SK-N-SH treated with all-trans-retinoic acid at 6 μM for 48 hours (cell line): ENCODE measurements around the gene AMTN.

Source experiments
- ATAC-seq: fragments of 200-7000 bp; cut with Tn5 transposase; 3 replicates; pipeline ENCODE4 v1.9.1; 2020; ENCODE audit warnings: mild to moderate bottlenecking, moderate library complexity
- ARNTL ChIP-seq: fragments of 450-650 bp; formaldehyde crosslinking; IDR thresholded peaks from 2 replicates; pipeline ENCODE4 v1.5.0; 2020; ENCODE audit warnings: low read depth, mild to moderate bottlenecking, moderate library complexity, borderline replicate concordance
- BACH2 ChIP-seq: fragments of 250-450 bp; sonication (Bioruptor Pico); IDR thresholded peaks from 2 replicates; pipeline ENCODE4 v1.9.0; 2021; ENCODE audit warnings: mild to moderate bottlenecking, borderline replicate concordance
- CREB5 ChIP-seq: fragments of 250-450 bp; sonication (Bioruptor Pico); IDR thresholded peaks from 2 replicates; pipeline ENCODE4 v1.5.1; 2020; ENCODE audit warnings: low read depth, mild to moderate bottlenecking, moderate library complexity
- CSDC2 ChIP-seq: fragments of 250-450 bp; sonication (Bioruptor Pico); IDR thresholded peaks from 2 replicates; pipeline ENCODE4 v1.5.0; 2020; ENCODE audit warnings: mild to moderate bottlenecking, moderate library complexity
- CSRNP3 ChIP-seq: fragments of 250-450 bp; sonication (Bioruptor Pico); IDR thresholded peaks from 2 replicates; pipeline ENCODE4 v1.5.1; 2021; ENCODE audit warnings: mild to moderate bottlenecking, moderate library complexity
- ESRRG ChIP-seq: fragments of 250-450 bp; sonication (Bioruptor Pico); IDR thresholded peaks from 2 replicates; pipeline ENCODE4 v1.6.1; 2021; ENCODE audit warnings: mild to moderate bottlenecking
- GLIS3 ChIP-seq: fragments of 250-450 bp; sonication (Bioruptor Pico); IDR thresholded peaks from 2 replicates; pipeline ENCODE4 v1.5.0; 2020; ENCODE audit warnings: mild to moderate bottlenecking, moderate library complexity
- ISL1 ChIP-seq: fragments of 250-450 bp; sonication (Bioruptor Pico); IDR thresholded peaks from 2 replicates; pipeline ENCODE4 v2.1.2; 2022; ENCODE audit warnings: mild to moderate bottlenecking, moderate library complexity
- OSR1 ChIP-seq: fragments of 250-450 bp; sonication (Bioruptor Pico); IDR thresholded peaks from 2 replicates; pipeline ENCODE4 v1.8.0; 2022; ENCODE audit warnings: moderate library complexity, mild to moderate bottlenecking, inconsistent platforms
- PATZ1 ChIP-seq: fragments of 250-450 bp; sonication (Bioruptor Pico); IDR thresholded peaks from 2 replicates; pipeline ENCODE4 v1.8.0; 2020; ENCODE audit warnings: mild to moderate bottlenecking, moderate library complexity, borderline replicate concordance
- POU6F1 ChIP-seq: fragments of 250-450 bp; sonication (Bioruptor Pico); IDR thresholded peaks from 2 replicates; pipeline ENCODE4 v1.8.0; 2021; ENCODE audit warnings: low read depth, mild to moderate bottlenecking, moderate library complexity, borderline replicate concordance
- RARB ChIP-seq: fragments of 250-450 bp; sonication (Bioruptor Pico); IDR thresholded peaks from 2 replicates; pipeline ENCODE4 v1.8.0; 2021; ENCODE audit warnings: mild to moderate bottlenecking, moderate library complexity
- SNAI2 ChIP-seq: fragments of 250-450 bp; sonication (Bioruptor Pico); IDR thresholded peaks from 2 replicates; pipeline ENCODE4 v1.5.0; 2020; ENCODE audit warnings: mild to moderate bottlenecking, moderate library complexity
- TCF4 ChIP-seq: fragments of 250-450 bp; sonication (Bioruptor Pico); IDR thresholded peaks from 2 replicates; pipeline ENCODE4 v1.8.0; 2021; ENCODE audit warnings: mild to moderate bottlenecking, moderate library complexity, borderline replicate concordance
- TOX ChIP-seq: fragments of 250-450 bp; sonication (Bioruptor Pico); IDR thresholded peaks from 2 replicates; pipeline ENCODE4 v1.8.0; 2021; ENCODE audit warnings: mild to moderate bottlenecking, moderate library complexity, borderline replicate concordance
- TSHZ2 ChIP-seq: fragments of 250-450 bp; sonication (Bioruptor Pico); IDR thresholded peaks from 2 replicates; pipeline ENCODE4 v1.5.0; 2020; ENCODE audit warnings: mild to moderate bottlenecking, moderate library complexity
- ZFP3 ChIP-seq: fragments of 250-450 bp; sonication (Bioruptor Pico); IDR thresholded peaks from 2 replicates; pipeline ENCODE4 v1.5.0; 2020; ENCODE audit warnings: mild to moderate bottlenecking, moderate library complexity
- ZFP30 ChIP-seq: fragments of 450-650 bp; formaldehyde crosslinking; IDR thresholded peaks from 2 replicates; pipeline ENCODE4 v1.5.0; 2022; ENCODE audit warnings: mild to moderate bottlenecking, moderate library complexity
- ZNF565 ChIP-seq: fragments of 450-650 bp; formaldehyde crosslinking; conservative IDR thresholded peaks from 2 replicates; pipeline ENCODE4 v1.5.0; 2020; ENCODE audit warnings: low read depth, mild to moderate bottlenecking, moderate library complexity
- ZNF70 ChIP-seq: fragments of 450-650 bp; formaldehyde crosslinking; IDR thresholded peaks from 2 replicates; pipeline ENCODE4 v1.5.0; 2020; ENCODE audit warnings: mild to moderate bottlenecking, moderate library complexity
- ZNF8 ChIP-seq: fragments of 450-650 bp; formaldehyde crosslinking; IDR thresholded peaks from 2 replicates; pipeline ENCODE4 v1.5.0; 2020; ENCODE audit warnings: mild to moderate bottlenecking, moderate library complexity

Gene AMTN

GRCh38 chr4:70559924-70560323 is 41.6 kb downstream of the AMTN start (continued):
- no peak for TF ChIP-seq BACH2 (CRISPR knock-in tag)
- no peak for TF ChIP-seq ARNTL (CRISPR knock-in tag)
- no peak for TF ChIP-seq OSR1 (CRISPR knock-in tag)
- no peak for TF ChIP-seq ESRRG (CRISPR knock-in tag)
- TF ChIP-seq TCF4 (CRISPR knock-in tag) = no peak
- TF ChIP-seq ISL1 = no peak
- TF ChIP-seq ZNF8 = no peak
- no peak for TF ChIP-seq GLIS3
- TF ChIP-seq PATZ1 (CRISPR knock-in tag) = no peak
- TF ChIP-seq ZFP3 = no peak
- TF ChIP-seq ZNF70 (CRISPR knock-in tag) = no peak
- no peak for TF ChIP-seq ZNF565 (CRISPR knock-in tag)
- TF ChIP-seq CSDC2 (CRISPR knock-in tag) = no peak
- TF ChIP-seq POU6F1 (CRISPR knock-in tag) = no peak
- no peak for TF ChIP-seq ZFP30 (CRISPR knock-in tag)

- ATAC-seq = no peak
These were observed 45.7 kb downstream of the AMTN start for GRCh38 chr4:70564033-70564432.

More at GRCh38 chr4:70564033-70564432, 45.7 kb downstream of the AMTN start:
- TF ChIP-seq CREB5 (CRISPR knock-in tag) (no peak), TSHZ2 (no peak), RARB (no peak), SNAI2 (CRISPR knock-in tag) (no peak), TOX (CRISPR knock-in tag) (no peak), ISL1 (no peak), ZFP30 (CRISPR knock-in tag) (no peak), ARNTL (CRISPR knock-in tag) (no peak), BACH2 (CRISPR knock-in tag) (no peak), TCF4 (CRISPR knock-in tag) (no peak), POU6F1 (CRISPR knock-in tag) (no peak), CSRNP3 (CRISPR knock-in tag) (no peak), ZNF8 (no peak)
